Skin epidermis (tissue), 12 donors: Measurements from ENCODE around the gene AGA.

ENCODE experiments used
- H3K27ac ChIP-seq, 21 experiments: fragments of 200-600 bp; sonication (generic) in 11 of 21; one replicate each; pipeline ENCODE4 v1.5.0; 2020; ENCODE audit warnings: mild to moderate bottlenecking in 3 of 21, inconsistent platforms in 2 of 21, moderate library complexity in 2 of 21
- H3K4me3 ChIP-seq, 7 experiments: fragments of 200-600 bp; sonication (generic) in 2 of 7; one replicate each; pipeline ENCODE4 v1.5.0; 2020; ENCODE audit warnings: inconsistent platforms in 2 of 7, mild to moderate bottlenecking in 2 of 7, moderate library complexity in 1 of 7

Gene AGA

GRCh38 chr4:177448850-177449249 lies 6.6 kb upstream of the AGA start:
- no peak overlapping the region for H3K27ac ChIP-seq
- no peak overlapping the region for H3K4me3 ChIP-seq

GRCh38 chr4:177447417-177448004 lies 5.3 kb upstream of the AGA start:
- Histone ChIP-seq H3K27ac (no peak overlapping the region), H3K4me3 (no peak overlapping the region)

GRCh38 chr4:177446586-177446985 lies 4.3 kb upstream of the AGA start:
- Histone ChIP-seq H3K4me3 (no peak overlapping the region), H3K27ac (no peak overlapping the region)

GRCh38 chr4:177444911-177445736 lies 2.9 kb upstream of the AGA start:
- Histone ChIP-seq H3K4me3 (peak overlapping the region in 2 of 7 experiments; percentile 17 to 21), H3K27ac (peak overlapping the region in 1 of 21 experiments; percentile 4)

- Histone ChIP-seq H3K27ac (peak overlapping the region in 20 of 21 experiments; percentile 89 to 98 (median 96)), H3K4me3 (peak overlapping the region; percentile 47 to 75 (median 64))
These were observed 1.0 kb downstream of the AGA start for GRCh38 chr4:177441061-177441802.

GRCh38 chr4:177436456-177436855 lies 5.8 kb downstream of the AGA start:
- no peak overlapping the region for H3K27ac ChIP-seq
- H3K4me3 ChIP-seq, result no peak overlapping the region

- no peak overlapping the region for H3K4me3 ChIP-seq
- no peak overlapping the region for H3K27ac ChIP-seq
These were observed 7.6 kb downstream of the AGA start for GRCh38 chr4:177434667-177435066.

- no peak overlapping the region for H3K27ac ChIP-seq
These were observed 15.0 kb downstream of the AGA start for GRCh38 chr4:177427192-177427591.

GRCh38 chr4:177419434-177419833 lies 22.8 kb downstream of the AGA start:
- Histone ChIP-seq H3K4me3 (no peak overlapping the region), H3K27ac (no peak overlapping the region)

More at GRCh38 chr4:177427192-177427591, 15.0 kb downstream of the AGA start:
- no peak overlapping the region for H3K4me3 ChIP-seq

GRCh38 chr4:177413656-177414055 lies 28.6 kb downstream of the AGA start:
- H3K4me3 ChIP-seq, result no peak overlapping the region
- no peak overlapping the region for H3K27ac ChIP-seq

GRCh38 chr4:177413076-177413475 lies 29.2 kb downstream of the AGA start:
- Histone ChIP-seq H3K4me3 (no peak overlapping the region), H3K27ac (no peak overlapping the region)

- no peak overlapping the region for H3K4me3 ChIP-seq
- H3K27ac ChIP-seq, result no peak overlapping the region
These were observed 30.2 kb downstream of the AGA start for GRCh38 chr4:177411996-177412395.

GRCh38 chr4:177410566-177410965 lies 31.7 kb downstream of the AGA start:
- Histone ChIP-seq H3K27ac (no peak overlapping the region), H3K4me3 (no peak overlapping the region)

GRCh38 chr4:177408023-177408422 lies 34.2 kb downstream of the AGA start:
- Histone ChIP-seq H3K27ac (no peak overlapping the region), H3K4me3 (no peak overlapping the region)

GRCh38 chr4:177405508-177405907 lies 36.7 kb downstream of the AGA start:
- no peak overlapping the region for H3K4me3 ChIP-seq
- no peak overlapping the region for H3K27ac ChIP-seq

GRCh38 chr4:177404986-177405385 lies 37.3 kb downstream of the AGA start:
- Histone ChIP-seq H3K27ac (no peak overlapping the region), H3K4me3 (no peak overlapping the region)

GRCh38 chr4:177404342-177404741 lies 37.9 kb downstream of the AGA start:
- Histone ChIP-seq H3K27ac (no peak overlapping the region), H3K4me3 (no peak overlapping the region)

- no peak overlapping the region for H3K27ac ChIP-seq
- H3K4me3 ChIP-seq, result no peak overlapping the region
These were observed 38.5 kb downstream of the AGA start for GRCh38 chr4:177403746-177404145.

- H3K27ac ChIP-seq, result no peak overlapping the region
These were observed 40.5 kb downstream of the AGA start for GRCh38 chr4:177401658-177402273.

GRCh38 chr4:177400030-177400429 lies 42.2 kb downstream of the AGA start:
- Histone ChIP-seq H3K4me3 (no peak overlapping the region), H3K27ac (no peak overlapping the region)

More at GRCh38 chr4:177401658-177402273, 40.5 kb downstream of the AGA start:
- H3K4me3 ChIP-seq, result no peak overlapping the region
